ENCODE data around the gene SLC25A43.

GRCh38 chrX:119466970-119467369 lies 67.8 kb downstream of the SLC25A43 start:
- TF ChIP-seq ZFP3 (CRISPR knock-in tag; IDR thresholded peaks at IDR 0.05): no peak
- no peak for TF ChIP-seq TOX (CRISPR knock-in tag; IDR thresholded peaks at IDR 0.05; ENCODE audit: borderline replicate concordance)
- TF ChIP-seq CSRNP3 (CRISPR knock-in tag; IDR thresholded peaks at IDR 0.05): no peak
- TF ChIP-seq CREB5 (CRISPR knock-in tag; IDR thresholded peaks at IDR 0.05; ENCODE audit: low read depth): no peak
- TF ChIP-seq GLIS3 (CRISPR knock-in tag; IDR thresholded peaks at IDR 0.05): no peak
- TF ChIP-seq RARB (CRISPR knock-in tag; IDR thresholded peaks at IDR 0.05): no peak
- no peak for TF ChIP-seq SNAI2 (CRISPR knock-in tag; IDR thresholded peaks at IDR 0.05)
- no peak for TF ChIP-seq ARNTL (CRISPR knock-in tag; IDR thresholded peaks at IDR 0.05; ENCODE audit: borderline replicate concordance, low read depth)
- TF ChIP-seq ZNF565 (CRISPR knock-in tag; conservative IDR thresholded peaks at IDR 0.05; ENCODE audit: low read depth): no peak
